Upper lobe of left lung (tissue), 6 donors: Measurements from ENCODE around the gene DOHH. TPM values are rescaled to one million over a fixed set of nuclear protein-coding genes. Genes with fewer than 3 reads are reported as not detected.

Experiments used
- ATAC-seq, 2 donors: fragments of 200-7000 bp; cut with Tn5 transposase; one replicate each; pipeline ENCODE4 v1.9.1; 2022; ENCODE audit warnings: mild to moderate bottlenecking in 2 of 2, moderate library complexity in 2 of 2; ENCODE audit not compliant: low FRiP score in 2 of 2
- DNase-seq, 2 donors: peaks; one replicate each; pipeline ENCODE4 v3.0.0-alpha.2; 2019 to 2020
- H3K27ac ChIP-seq, 4 donors: fragments of 200-600 bp; sonication (generic); one replicate each; pipeline ENCODE4 v1.5.1; 2016 to 2019
- H3K27me3 ChIP-seq, 4 donors: fragments of 200-600 bp; sonication (generic); one replicate each; pipeline ENCODE4 v1.5.1; 2017 to 2019
- H3K36me3 ChIP-seq, 4 donors: fragments of 200-600 bp; sonication (generic); one replicate each; pipeline ENCODE4 v1.5.1; 2016 to 2019
- H3K4me1 ChIP-seq, 4 donors: fragments of 200-600 bp; sonication (generic); one replicate each; pipeline ENCODE4 v1.5.1; 2018 to 2019
- H3K4me3 ChIP-seq, 4 donors: fragments of 200-600 bp; sonication (generic); one replicate each; pipeline ENCODE4 v1.5.1; 2017 to 2019; ENCODE audit warnings: mild to moderate bottlenecking in 2 of 4, moderate library complexity in 1 of 4
- H3K9me3 ChIP-seq, 4 donors: fragments of 200-600 bp; sonication (generic); one replicate each; pipeline ENCODE4 v1.5.1; 2018 to 2019
- EP300 ChIP-seq, 4 donors: sonication (generic); formaldehyde crosslinking; IDR thresholded peaks; one replicate each; pipeline ENCODE4 v1.5.1; 2017; ENCODE audit warnings: antibody characterized with exemption in 4 of 4, control low read depth in 2 of 4
- POLR2A ChIP-seq, 4 donors: fragments of 450-650 bp; IDR thresholded peaks; one replicate each; pipeline ENCODE4 v1.5.1; 2016 to 2017; ENCODE audit warnings: antibody characterized with exemption in 4 of 4, mild to moderate bottlenecking in 2 of 4
- POLR2AphosphoS5 ChIP-seq, 2 donors: sonication (generic); formaldehyde crosslinking; IDR thresholded peaks; one replicate each; pipeline ENCODE4 v1.5.1; 2017; ENCODE audit warnings: antibody characterized with exemption in 2 of 2
- WGBS, 2 donors: methylation state at CpG; one replicate each; pipeline ENCODE4 v1.1.5; 2017 to 2018; 5-methylcytosine and 5-hydroxymethylcytosine counted together
- small RNA-seq, 4 donors: library from RNA; depleted of rRNA; stranded (forward); fragments of <200 nt; gene quantifications; one replicate each; pipeline ENCODE3, GENCODE V24; 2016
- total RNA-seq, 6 donors: library from RNA; depleted of rRNA in 4 of 6; stranded (reverse); fragments of >200 nt in 4 of 6; gene quantifications; one replicate each; pipeline versions ENCODE4 v1.1.0 to v1.2.1, GENCODE V29; 2016 to 2021
- TF ChIP-seq, protein P1 (sequence below), 6 experiments: fragments of 450-650 bp in 4 of 6; fragments of 200-600 bp in 2 of 6; sonication (generic) in 2 of 6; IDR thresholded peaks; one replicate each; pipeline ENCODE4 v1.5.1; 2016 to 2019; ENCODE audit warnings: antibody characterized with exemption in 6 of 6
- donor health status: DM: no; HTN: no; CAD: no; lungs with moderate emphysema.
- donor health status: DM: no; HTN: yes; CAD: no; lungs with severe emphysema.

The DOHH gene
- total RNA-seq, 6 donors from 2014 or later: 13.3 to 26.8 (median 17.3) TPM

- Histone ChIP-seq H3K9me3 (no peaks in the 10 kb centered on the region), H3K27me3 (no peaks in the 10 kb centered on the region), H3K4me3 (no peak overlapping the region), H3K36me3 (peaks cover 3 to 83% (median 41%) of the 10 kb centered on the region in 4 donors), H3K4me1 (peaks cover 27 to 58% (median 48%) of the 10 kb centered on the region in 4 donors), H3K27ac (peak overlapping the region; percentile 70 to 80 (median 74))
- peak in 1 of 2 donors; percentile 54 for DNase-seq
- WGBS, 2 donors: 43 to 53% methylated on average over 18 to 23 of the region's 33 CpGs
- TF ChIP-seq POLR2A (IDR thresholded peaks at IDR 0.05) (no peak), POLR2AphosphoS5 (IDR thresholded peaks at IDR 0.05) (peak in 1 of 2 donors; percentile 53)
- TF ChIP-seq, protein P1, sequence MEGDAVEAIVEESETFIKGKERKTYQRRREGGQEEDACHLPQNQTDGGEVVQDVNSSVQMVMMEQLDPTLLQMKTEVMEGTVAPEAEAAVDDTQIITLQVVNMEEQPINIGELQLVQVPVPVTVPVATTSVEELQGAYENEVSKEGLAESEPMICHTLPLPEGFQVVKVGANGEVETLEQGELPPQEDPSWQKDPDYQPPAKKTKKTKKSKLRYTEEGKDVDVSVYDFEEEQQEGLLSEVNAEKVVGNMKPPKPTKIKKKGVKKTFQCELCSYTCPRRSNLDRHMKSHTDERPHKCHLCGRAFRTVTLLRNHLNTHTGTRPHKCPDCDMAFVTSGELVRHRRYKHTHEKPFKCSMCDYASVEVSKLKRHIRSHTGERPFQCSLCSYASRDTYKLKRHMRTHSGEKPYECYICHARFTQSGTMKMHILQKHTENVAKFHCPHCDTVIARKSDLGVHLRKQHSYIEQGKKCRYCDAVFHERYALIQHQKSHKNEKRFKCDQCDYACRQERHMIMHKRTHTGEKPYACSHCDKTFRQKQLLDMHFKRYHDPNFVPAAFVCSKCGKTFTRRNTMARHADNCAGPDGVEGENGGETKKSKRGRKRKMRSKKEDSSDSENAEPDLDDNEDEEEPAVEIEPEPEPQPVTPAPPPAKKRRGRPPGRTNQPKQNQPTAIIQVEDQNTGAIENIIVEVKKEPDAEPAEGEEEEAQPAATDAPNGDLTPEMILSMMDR (IDR thresholded peaks at IDR 0.05): peak in 2 of 6 experiments; percentile 11 to 14
- ATAC-seq: peak in 1 of 2 donors; percentile 46
Observed at GRCh38 chr19:3443840-3444694, 56.4 kb downstream of the DOHH start.

DNA sequence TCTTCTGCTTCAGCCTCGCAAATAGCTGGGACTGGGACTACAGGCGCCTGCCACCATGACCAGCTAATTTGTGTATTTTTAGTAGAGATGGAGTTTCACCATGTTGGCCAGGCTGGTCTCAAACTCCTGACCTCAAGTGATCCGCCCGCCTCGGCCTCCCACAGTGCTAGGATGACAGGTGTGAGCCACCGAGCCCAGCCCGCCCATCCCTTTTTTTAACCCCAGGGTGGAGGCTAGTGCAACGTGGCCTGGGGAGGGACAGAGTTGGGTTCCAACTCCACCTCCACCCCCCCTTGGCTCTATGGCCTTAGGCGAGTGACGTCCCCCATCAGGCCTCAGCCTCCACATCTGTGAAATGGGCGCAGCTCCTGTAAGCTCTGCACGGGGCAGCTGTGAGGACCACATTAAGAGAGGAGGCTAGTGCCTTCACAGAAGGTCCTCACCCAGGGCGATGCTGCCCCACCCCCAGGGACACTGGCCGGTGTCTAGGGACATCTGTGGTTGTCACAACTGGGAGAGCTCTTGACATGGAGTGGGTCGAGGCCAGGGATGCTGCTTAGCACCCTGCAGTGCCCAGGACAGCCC is 57.9 kb downstream of the DOHH start:
- ATAC-seq: no peak
- WGBS, 2 donors: 87 to 94% methylated on average over 8 to 15 of the region's 15 CpGs

DNA sequence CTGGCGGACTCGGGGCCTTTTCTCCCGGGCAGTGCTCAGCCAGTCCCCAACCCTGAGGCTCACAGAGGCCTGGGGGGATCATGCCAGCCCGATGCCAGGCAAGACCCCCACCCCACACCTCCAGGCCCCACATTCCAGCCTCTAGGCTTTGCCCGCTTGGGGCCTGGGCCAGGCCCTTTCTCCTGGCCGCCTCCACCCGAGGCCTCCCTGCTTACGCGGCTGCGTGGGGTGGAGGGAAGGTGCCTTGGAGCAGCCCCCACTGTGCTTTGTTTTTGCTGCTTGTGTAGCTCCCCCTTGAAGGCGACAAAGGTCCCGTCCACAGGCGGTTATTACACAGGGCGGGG is 58.5 kb downstream of the DOHH start:
- ATAC-seq (no peak), DNase-seq (peak in 1 of 2 donors; percentile 62)
- TF ChIP-seq, protein P1 (IDR thresholded peaks at IDR 0.05): no peak
- TF ChIP-seq POLR2AphosphoS5 (IDR thresholded peaks at IDR 0.05) (no peak), EP300 (IDR thresholded peaks at IDR 0.05) (no peak), POLR2A (IDR thresholded peaks at IDR 0.05) (no peak)
- no peaks in the 10 kb centered on the region for H3K27me3 ChIP-seq
- H3K4me1 ChIP-seq: peaks cover 27 to 58% (median 48%) of the 10 kb centered on the region in 4 donors
- peak overlapping the region in 3 of 4 donors; percentile 70 to 80 (median 76) for H3K27ac ChIP-seq
- no peaks in the 10 kb centered on the region for H3K9me3 ChIP-seq
- peaks cover 3 to 85% (median 43%) of the 10 kb centered on the region in 4 donors for H3K36me3 ChIP-seq
- H3K4me3 ChIP-seq: no peak overlapping the region
- WGBS, 2 donors: 78 to 79% methylated on average over 13 to 14 of the region's 14 CpGs

More for the DNA sequence above, 57.9 kb downstream of the DOHH start:
- Histone ChIP-seq H3K27me3 (no peaks in the 10 kb centered on the region), H3K4me3 (no peak overlapping the region), H3K9me3 (no peaks in the 10 kb centered on the region), H3K27ac (peak overlapping the region in 3 of 4 donors; percentile 70 to 80 (median 76)), H3K4me1 (peaks cover 27 to 58% (median 48%) of the 10 kb centered on the region in 4 donors), H3K36me3 (peaks cover 3 to 83% (median 38%) of the 10 kb centered on the region in 4 donors)
- TF ChIP-seq POLR2A (IDR thresholded peaks at IDR 0.05) (no peak), EP300 (IDR thresholded peaks at IDR 0.05) (no peak)
- peak in 1 of 2 donors; percentile 27 for DNase-seq

DNA sequence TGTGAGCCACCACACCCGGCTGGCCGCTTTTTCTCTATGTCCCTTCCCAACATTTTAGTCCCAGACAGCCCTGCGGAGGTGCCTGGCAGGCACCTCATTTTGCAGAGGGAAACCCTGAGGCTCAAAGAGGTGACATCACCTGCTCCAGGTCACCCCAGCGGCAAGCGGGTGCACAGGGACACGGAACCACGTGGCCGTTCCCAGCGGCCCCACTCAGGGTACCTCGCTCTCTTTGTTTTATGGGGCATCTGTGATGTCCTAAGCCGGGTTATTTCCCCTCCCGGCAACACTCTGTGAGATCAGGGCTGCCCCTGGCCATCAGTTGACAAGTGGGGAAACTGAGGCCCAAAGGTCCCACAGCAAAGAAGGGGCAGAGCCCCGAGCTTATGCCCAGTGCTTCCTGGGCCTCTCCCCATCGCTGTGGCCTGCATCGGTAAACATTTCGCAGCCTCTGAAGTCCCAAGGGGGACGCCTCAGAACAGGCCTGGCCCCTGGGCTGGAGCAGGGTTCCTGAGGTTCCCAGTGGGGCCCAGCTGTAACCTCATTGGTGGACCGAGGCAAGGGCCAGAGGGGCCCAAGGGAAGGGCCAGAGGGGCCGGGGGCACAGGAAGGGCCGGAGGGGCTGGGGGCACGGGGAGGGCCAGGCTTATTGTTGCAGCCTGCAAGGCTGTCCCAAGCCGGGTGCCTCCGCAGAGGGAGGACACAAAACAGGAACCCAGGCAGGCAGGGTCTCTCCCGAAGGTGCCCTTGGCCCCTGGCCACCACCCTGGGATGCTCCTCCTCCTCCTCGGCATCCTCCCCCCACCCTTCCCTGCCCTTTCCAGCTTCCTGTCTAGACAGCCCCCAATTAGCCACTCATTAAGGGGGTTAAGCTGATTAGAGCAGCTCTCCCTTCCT is 59.1 kb downstream of the DOHH start:
- WGBS, 2 donors: 81 to 88% methylated on average over 18 to 24 of the region's 25 CpGs
- Histone ChIP-seq H3K4me1 (peaks cover 27 to 56% (median 46%) of the 10 kb centered on the region in 4 donors), H3K4me3 (no peak overlapping the region), H3K27me3 (no peaks in the 10 kb centered on the region), H3K36me3 (peaks cover 3 to 86% (median 46%) of the 10 kb centered on the region in 4 donors), H3K9me3 (no peaks in the 10 kb centered on the region), H3K27ac (peak overlapping the region in 3 of 4 donors; percentile 70 to 80 (median 76))
- TF ChIP-seq EP300 (IDR thresholded peaks at IDR 0.05) (no peak), POLR2A (IDR thresholded peaks at IDR 0.05) (no peak), POLR2AphosphoS5 (IDR thresholded peaks at IDR 0.05) (no peak)
- TF ChIP-seq, protein P1 (IDR thresholded peaks at IDR 0.05): no peak
- ATAC-seq: no peak
- DNase-seq: peak in 1 of 2 donors; percentile 65

Small RNA genes within 50 kb of the gene (small RNA-seq; reads per million reads assigned to genes)
- 0 reads per million in 4 donors for gene RF00212

Other genes starting within 250 kb of the DOHH start
- 100 to 1,000 TPM in 5 of 6 donors, 10 to 100 TPM in 1; 96.1 to 175 (median 154) TPM for gene NFIC, start 134.1 kb downstream of the DOHH start, total RNA-seq
- gene SMIM24, start 20.1 kb downstream of the DOHH start, total RNA-seq: 1 to 10 TPM in 1 of 6 donors, not detected in 5; 1.7 TPM
- not detected for gene SMIM44, start 17.2 kb downstream of the DOHH start, total RNA-seq
- gene FZR1, start 5.6 kb upstream of the DOHH start, total RNA-seq: 100 to 1,000 TPM in 1 of 6 donors, 10 to 100 TPM in 5; 19.9 to 110 (median 37.5) TPM
- gene TEKTIP1, start 38.5 kb upstream of the DOHH start, total RNA-seq: 1 to 10 TPM in 3 of 6 donors, not detected in 3; 1.6 to 7.3 (median 6.2) TPM
- 100 to 1,000 TPM in 2 of 6 donors, 10 to 100 TPM in 4; 44.2 to 178 (median 96.0) TPM for gene MFSD12, start 56.9 kb upstream of the DOHH start, total RNA-seq
- gene HMG20B, start 72.3 kb upstream of the DOHH start, total RNA-seq: 100 to 1,000 TPM in 2 of 6 donors, 10 to 100 TPM in 4; 79.5 to 183 (median 85.9) TPM
- 1 to 10 TPM in 5 of 6 donors, under 1 TPM in 1; 0.91 to 5.2 (median 1.4) TPM for gene GIPC3, start 84.8 kb upstream of the DOHH start, total RNA-seq
- 1 to 10 TPM in 5 of 6 donors, under 1 TPM in 1; 0.49 to 7.0 (median 2.6) TPM for gene TBXA2R, start 106.2 kb upstream of the DOHH start, total RNA-seq
- 10 to 100 TPM; 21.5 to 97.4 (median 25.5) TPM for gene CACTIN, start 126.1 kb upstream of the DOHH start, total RNA-seq
- gene PIP5K1C, start 199.8 kb upstream of the DOHH start, total RNA-seq: 10 to 100 TPM; 24.6 to 64.1 (median 43.1) TPM
- gene TJP3, start 207.7 kb upstream of the DOHH start, total RNA-seq: 10 to 100 TPM; 27.2 to 94.3 (median 55.5) TPM